ENCODE measurements around the gene FAM117A.
"Not testable (repeated sequence)": the region's sequence is repeated elsewhere in the genome, so short reads cannot be mapped to it uniquely, and the experiment has no call there.

Gene FAM117A

DNA sequence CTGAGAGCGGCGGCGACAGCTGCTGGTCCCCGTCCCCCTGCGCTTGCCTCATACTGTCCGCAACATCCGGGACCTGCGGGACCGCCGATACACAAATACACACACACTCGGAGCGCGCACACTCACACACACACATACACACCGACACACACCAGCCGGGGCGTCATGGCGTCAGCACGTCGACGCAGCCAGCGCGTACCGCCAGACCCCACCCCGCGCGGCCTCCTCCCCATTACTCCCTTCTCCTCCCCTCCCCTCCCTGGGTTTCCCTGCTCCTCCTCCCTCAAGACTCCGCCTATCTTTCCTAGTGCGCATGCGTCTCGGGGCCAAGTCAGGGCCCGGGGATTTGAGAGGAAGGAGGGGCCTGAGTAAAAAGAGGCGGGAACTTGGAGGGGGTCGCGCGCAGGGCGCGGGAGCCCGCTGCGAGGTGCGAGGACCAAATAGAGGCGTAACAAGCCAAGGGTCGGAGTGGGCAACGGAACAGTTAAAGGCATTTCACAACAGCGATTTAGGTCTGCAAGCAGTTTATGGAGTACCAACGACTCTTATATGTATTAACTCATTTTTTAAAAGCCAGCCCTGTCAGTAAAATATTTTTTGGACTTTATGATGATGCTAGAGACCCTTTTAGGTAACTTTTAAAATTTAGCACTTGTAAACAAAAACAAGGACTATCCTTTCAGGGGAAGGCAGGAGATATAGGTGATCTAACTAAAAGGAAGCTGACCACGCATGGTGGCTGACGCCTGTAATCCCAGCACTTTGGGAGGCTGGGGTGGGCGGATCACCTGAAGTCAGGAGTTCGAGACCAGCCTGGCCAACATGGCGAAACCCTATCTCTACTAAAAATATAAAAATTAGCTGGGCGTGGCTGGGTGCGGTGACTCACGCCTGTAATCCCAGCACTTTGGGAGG, 85.7 kb downstream of the FAM117A start, which contains the start of gene SPOP:
TSS of gene SPOP (minus strand) at position 165 of the 915 bp plus-strand sequence. CDS start 55,287 bp downstream, outside the sequence.
- DNase-seq (ENCODE audit: low read depth): peak; percentile 99

DNA sequence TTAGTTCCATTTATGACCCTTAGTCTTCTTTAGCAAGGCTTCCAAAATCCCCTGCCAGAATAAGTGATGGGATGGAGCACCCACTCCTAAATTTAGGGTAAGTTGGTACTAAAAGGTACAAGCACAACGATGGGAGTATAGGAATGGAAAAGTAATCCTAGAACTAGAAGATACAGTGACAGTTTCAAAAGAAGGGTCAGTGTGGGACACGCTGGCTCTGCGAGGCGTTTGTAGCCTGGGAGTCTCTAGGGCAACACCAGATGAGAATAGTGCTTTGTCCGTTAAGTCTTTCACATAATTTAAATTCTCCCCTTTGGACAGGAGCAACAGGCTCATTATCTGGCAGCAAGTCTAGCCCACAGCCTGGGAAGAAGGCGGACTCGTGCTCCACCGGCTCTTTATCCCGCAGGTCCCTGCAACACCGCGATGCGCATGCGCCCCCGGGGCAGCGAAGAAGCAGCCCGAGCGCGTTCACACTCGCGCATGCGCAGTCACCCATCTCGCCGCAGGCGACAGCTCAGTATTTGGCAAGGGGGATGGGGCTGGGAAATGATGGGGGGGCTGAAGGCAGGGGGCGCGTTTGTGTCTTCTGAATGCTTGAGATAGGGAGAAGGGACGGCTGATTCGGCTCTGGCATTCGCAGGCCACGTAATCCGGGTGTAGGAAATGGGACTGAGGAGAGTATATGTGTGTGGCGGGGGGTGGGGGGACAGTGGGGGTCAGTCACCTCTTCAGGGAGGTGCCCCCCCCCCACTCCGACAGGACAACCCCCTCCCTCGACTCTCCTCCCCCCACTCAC, 86.6 kb downstream of the FAM117A start:
- DNase-seq (ENCODE audit: low read depth): peak; percentile 96

DNA sequence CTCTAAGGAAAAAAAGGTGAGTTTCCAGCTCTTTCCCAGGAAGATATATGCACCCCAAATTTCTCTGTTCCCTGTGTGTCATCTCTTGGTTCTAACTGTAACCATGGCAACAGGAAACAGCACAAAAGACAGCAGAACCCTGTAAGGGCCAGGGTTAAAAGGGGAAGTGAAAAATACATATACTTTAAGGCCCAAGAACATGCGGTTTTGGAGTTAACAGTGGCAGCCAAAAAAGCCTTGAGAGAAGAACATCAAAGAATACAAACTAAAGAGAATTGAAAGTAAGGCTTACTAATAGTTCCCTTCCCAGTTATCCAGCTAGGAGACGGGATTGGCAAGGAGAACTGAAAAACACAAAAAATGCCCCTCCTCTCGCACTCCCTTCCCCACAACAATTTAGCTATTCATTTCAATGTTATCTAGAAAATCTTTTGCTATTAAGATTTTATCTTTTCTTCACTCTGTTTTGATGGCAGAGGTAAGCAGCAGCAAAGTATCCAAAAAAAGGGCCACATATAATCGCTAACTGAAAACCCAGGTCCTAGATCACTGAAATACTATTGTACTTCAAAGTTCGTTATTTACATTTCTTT, 87.6 kb downstream of the FAM117A start:
- DNase-seq (ENCODE audit: low read depth): no peak

DNA sequence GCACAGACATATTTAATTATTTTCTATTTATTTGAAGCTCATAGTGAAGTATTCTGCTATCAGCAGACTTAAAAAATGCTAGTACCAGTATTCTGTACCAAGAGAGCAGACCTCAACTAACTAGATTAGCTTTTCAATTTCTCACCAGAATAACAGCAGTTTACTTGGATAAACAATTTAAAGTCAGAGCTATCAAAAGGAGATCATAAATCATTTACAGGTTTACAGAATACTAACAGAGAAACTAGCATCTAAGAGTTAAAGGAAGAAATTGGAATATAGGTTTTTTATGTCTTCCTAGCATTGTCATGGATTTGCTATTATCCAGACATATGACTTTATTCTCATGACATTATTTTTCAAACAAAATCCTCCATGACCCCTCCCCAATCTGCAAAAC, 89.4 kb downstream of the FAM117A start:
- DNase-seq (ENCODE audit: low read depth): no peak

DNA sequence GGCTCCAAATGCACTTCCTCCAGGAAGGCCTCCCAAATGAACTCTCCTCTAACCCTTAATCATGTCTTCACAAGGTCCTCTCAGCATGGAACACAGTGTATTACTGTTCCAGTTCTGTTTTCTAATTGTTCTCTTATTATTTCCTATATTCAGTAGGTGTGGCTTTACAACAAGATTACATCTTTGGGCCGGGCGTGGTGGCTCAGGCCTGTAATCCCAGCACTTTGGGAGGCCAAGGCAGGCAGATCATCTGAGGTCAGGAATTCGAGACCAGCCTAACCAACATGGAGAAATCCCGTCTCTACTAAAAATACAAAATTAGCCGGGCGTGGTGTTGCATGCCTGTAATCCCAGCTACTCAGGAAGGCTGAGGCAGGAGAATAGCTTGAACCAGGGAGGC, 90.3 kb downstream of the FAM117A start:
- DNase-seq (ENCODE audit: low read depth): not testable (repeated sequence)

DNA sequence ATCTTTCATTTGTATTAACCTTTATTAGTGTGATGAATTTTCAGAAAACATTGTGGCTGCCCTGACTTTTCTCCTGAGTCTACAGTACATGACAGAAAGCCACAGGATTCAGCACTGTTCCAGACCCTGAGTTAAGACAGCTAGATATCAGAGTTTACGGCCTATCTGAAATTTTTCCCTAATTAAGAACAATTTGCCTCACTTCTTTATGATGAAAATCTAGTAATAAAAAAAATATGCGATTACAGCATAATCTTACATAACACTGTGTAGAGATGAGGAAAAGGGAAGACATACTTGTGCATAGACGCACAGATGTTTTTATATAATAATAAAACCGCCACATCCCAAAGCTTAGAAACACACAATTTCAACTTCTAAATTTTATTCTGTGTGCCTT, 93.3 kb downstream of the FAM117A start:
- DNase-seq (ENCODE audit: low read depth): no peak

DNA sequence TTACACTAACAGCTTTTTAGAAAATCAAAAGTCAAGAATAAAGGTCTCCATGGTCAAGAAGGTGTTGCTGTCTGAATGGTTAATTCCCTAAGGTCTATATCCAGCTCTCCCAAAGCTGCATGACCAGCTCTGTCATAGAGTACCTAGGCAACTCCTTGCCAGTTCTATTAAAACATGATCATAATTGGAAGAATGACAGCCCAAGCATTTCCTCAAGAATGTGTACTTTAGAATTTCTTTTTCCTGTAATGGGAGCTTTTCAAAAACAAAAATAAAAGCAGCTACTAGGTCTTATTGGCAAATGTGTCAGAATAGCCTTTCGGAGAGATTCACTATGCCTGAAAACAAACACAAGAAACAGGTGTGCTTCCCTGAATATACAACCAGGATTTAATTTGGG, 93.9 kb downstream of the FAM117A start:
- DNase-seq (ENCODE audit: low read depth): no peak

DNA sequence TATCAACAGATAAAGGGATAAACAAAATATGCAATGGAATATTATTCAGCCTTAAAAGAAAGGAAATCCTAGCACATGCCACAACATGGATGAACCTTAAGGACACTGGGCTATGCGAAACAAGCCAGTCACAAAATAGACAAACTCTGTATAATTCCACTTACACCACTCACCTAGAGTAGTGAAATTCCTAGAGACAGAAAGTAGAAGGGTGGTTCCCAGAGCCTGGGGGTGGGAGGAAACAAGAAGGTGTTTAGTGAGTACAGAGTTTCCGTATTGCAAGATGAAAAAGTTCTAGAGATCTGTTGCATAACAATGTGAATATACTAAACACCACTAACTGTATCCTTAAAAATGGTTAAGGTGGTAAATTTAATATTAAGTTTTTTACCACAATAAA, 96.1 kb downstream of the FAM117A start:
- no peak for DNase-seq (ENCODE audit: low read depth)

DNA sequence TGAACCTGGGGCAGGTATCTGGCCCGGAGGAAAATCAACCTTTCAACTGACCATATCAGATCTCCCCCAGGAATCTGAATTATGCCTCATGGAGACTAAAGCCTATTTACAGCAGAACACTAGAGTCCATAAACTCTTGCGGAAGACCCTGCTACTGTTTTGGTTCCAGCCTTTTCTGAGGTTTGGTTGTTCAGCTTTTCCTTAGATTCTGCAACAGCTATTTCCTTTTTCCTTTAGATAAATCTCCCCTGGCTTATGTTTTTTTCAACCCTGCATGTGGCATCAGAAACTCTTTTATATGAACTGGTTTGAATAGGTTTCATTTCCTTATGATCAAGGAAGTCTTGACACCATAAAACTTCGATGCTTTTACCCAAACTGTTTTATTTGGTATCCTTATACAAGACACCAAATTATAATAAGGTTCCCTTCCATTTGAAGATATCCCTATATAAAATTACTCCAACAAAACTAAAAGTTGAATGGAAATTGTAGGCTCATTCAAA, 99.2 kb downstream of the FAM117A start:
- no peak for DNase-seq (ENCODE audit: low read depth)

Measured in activated gamma-delta T cell treated with anti-CD3 and anti-CD28 coated beads, Interleukin-2, amount 50 U/mL, for 16 hours (primary cell).